T-helper 17 cell (primary cell): Measurements from ENCODE around the gene PCDH9. TPM values are rescaled to one million over a fixed set of nuclear protein-coding genes. Genes with fewer than 3 reads are reported as not detected.

Experiments used
- ATAC-seq: fragments of 150-1000 bp; cut with Tn5 transposase; 2 replicates; pipeline ENCODE4 v1.10.0; 2021; ENCODE audit warnings: mild to moderate bottlenecking, moderate library complexity
- DNase-seq, 3 donors: peaks; one replicate each; pipeline versions ENCODE4 v3.0.0 to v3.0.0-alpha.2; 2020 to 2021
- H3K9me3 ChIP-seq: one replicate; pipeline ENCODE4 v1.7.0; 2013; ENCODE audit warnings: low read length, mild to moderate bottlenecking; ENCODE audit not compliant: control insufficient read depth, poor library complexity, severe bottlenecking
- H3K27ac Mint-ChIP-seq: one replicate; pipeline ENCODE4 v1.8.0; 2022; ENCODE audit warnings: mild to moderate bottlenecking, moderate library complexity, mixed read lengths
- H3K27me3 Mint-ChIP-seq: one replicate; pipeline ENCODE4 v1.8.0; 2022; ENCODE audit warnings: mixed read lengths
- H3K36me3 Mint-ChIP-seq: one replicate; pipeline ENCODE4 v1.8.0; 2022; ENCODE audit warnings: low read depth, mixed read lengths
- H3K4me1 Mint-ChIP-seq: one replicate; pipeline ENCODE4 v1.8.0; 2022; ENCODE audit warnings: mild to moderate bottlenecking, mixed read lengths
- H3K4me3 Mint-ChIP-seq: one replicate; pipeline ENCODE4 v1.8.0; 2022; ENCODE audit warnings: mild to moderate bottlenecking, moderate library complexity, mixed read lengths
- total RNA-seq, 4 donors: library from RNA in 2 of 4; stranded (reverse) in 2 of 4; gene quantifications; one replicate each; pipeline ENCODE4 v1.2.3 and lab custom pipeline; 2022 to 2026

Gene PCDH9
- total RNA-seq, 2 donors from 2014 or later, result 0.50 to 0.67 TPM

- Mint-ChIP-seq H3K4me1 (no peaks in the 10 kb centered on the region), H3K36me3 (no peaks in the 10 kb centered on the region), H3K27me3 (no peaks in the 10 kb centered on the region), H3K4me3 (no peak overlapping the region), H3K27ac (no peak overlapping the region)
- H3K9me3 ChIP-seq, result no peaks in the 10 kb centered on the region
- no peak for ATAC-seq
- no peak for DNase-seq
These were observed 651.8 kb downstream of the PCDH9 start for GRCh38 chr13:66578305-66578704.

GRCh38 chr13:66577358-66577757 lies 652.8 kb downstream of the PCDH9 start:
- Mint-ChIP-seq H3K4me1 (no peaks in the 10 kb centered on the region), H3K27me3 (no peaks in the 10 kb centered on the region)
- no peaks in the 10 kb centered on the region for H3K9me3 ChIP-seq

GRCh38 chr13:66576381-66576780 lies 653.8 kb downstream of the PCDH9 start:
- no peak for DNase-seq
- no peak for ATAC-seq
- no peak overlapping the region for H3K27ac Mint-ChIP-seq
- no peaks in the 10 kb centered on the region for H3K4me1 Mint-ChIP-seq
- H3K27me3 Mint-ChIP-seq, result no peaks in the 10 kb centered on the region
- H3K36me3 Mint-ChIP-seq, result no peaks in the 10 kb centered on the region
- H3K4me3 Mint-ChIP-seq, result no peak overlapping the region
- H3K9me3 ChIP-seq, result no peaks in the 10 kb centered on the region

More at GRCh38 chr13:66577358-66577757, 652.8 kb downstream of the PCDH9 start:
- Mint-ChIP-seq H3K36me3 (no peaks in the 10 kb centered on the region), H3K4me3 (no peak overlapping the region), H3K27ac (no peak overlapping the region)
- no peak for DNase-seq
- no peak for ATAC-seq

GRCh38 chr13:66574606-66575005 lies 655.5 kb downstream of the PCDH9 start:
- Mint-ChIP-seq H3K27me3 (no peaks in the 10 kb centered on the region), H3K4me1 (no peaks in the 10 kb centered on the region), H3K36me3 (no peaks in the 10 kb centered on the region), H3K4me3 (no peak overlapping the region), H3K27ac (no peak overlapping the region)
- DNase-seq (no peak), ATAC-seq (no peak)
- H3K9me3 ChIP-seq, result no peaks in the 10 kb centered on the region

- Mint-ChIP-seq H3K27me3 (no peaks in the 10 kb centered on the region), H3K36me3 (no peaks in the 10 kb centered on the region), H3K4me1 (no peaks in the 10 kb centered on the region), H3K4me3 (no peak overlapping the region), H3K27ac (no peak overlapping the region)
- no peak for DNase-seq
- H3K9me3 ChIP-seq, result no peaks in the 10 kb centered on the region
- ATAC-seq, result no peak
These were observed 662.1 kb downstream of the PCDH9 start for GRCh38 chr13:66567899-66568612.

GRCh38 chr13:66565279-66565678 lies 664.9 kb downstream of the PCDH9 start:
- H3K9me3 ChIP-seq, result no peaks in the 10 kb centered on the region
- Mint-ChIP-seq H3K4me1 (no peaks in the 10 kb centered on the region), H3K36me3 (no peaks in the 10 kb centered on the region), H3K27ac (no peak overlapping the region), H3K27me3 (no peaks in the 10 kb centered on the region), H3K4me3 (no peak overlapping the region)
- no peak for ATAC-seq
- no peak for DNase-seq

- Mint-ChIP-seq H3K4me3 (no peak overlapping the region), H3K27me3 (no peaks in the 10 kb centered on the region), H3K36me3 (no peaks in the 10 kb centered on the region), H3K27ac (no peak overlapping the region), H3K4me1 (no peaks in the 10 kb centered on the region)
- H3K9me3 ChIP-seq, result no peaks in the 10 kb centered on the region
- DNase-seq, result no peak
- ATAC-seq, result no peak
These were observed 667.1 kb downstream of the PCDH9 start for GRCh38 chr13:66563076-66563475.

- H3K4me3 Mint-ChIP-seq, result no peak overlapping the region
- no peak overlapping the region for H3K27ac Mint-ChIP-seq
- no peaks in the 10 kb centered on the region for H3K9me3 ChIP-seq
- ATAC-seq (no peak), DNase-seq (no peak)
- H3K4me1 Mint-ChIP-seq, result no peaks in the 10 kb centered on the region
- no peaks in the 10 kb centered on the region for H3K27me3 Mint-ChIP-seq
- no peaks in the 10 kb centered on the region for H3K36me3 Mint-ChIP-seq
These were observed 668.1 kb downstream of the PCDH9 start for GRCh38 chr13:66562054-66562453.

- H3K27me3 Mint-ChIP-seq, result no peaks in the 10 kb centered on the region
- no peaks in the 10 kb centered on the region for H3K36me3 Mint-ChIP-seq
- ATAC-seq (no peak), DNase-seq (no peak)
- H3K9me3 ChIP-seq, result no peaks in the 10 kb centered on the region
- no peaks in the 10 kb centered on the region for H3K4me1 Mint-ChIP-seq
- no peak overlapping the region for H3K27ac Mint-ChIP-seq
- no peak overlapping the region for H3K4me3 Mint-ChIP-seq
These were observed 669.1 kb downstream of the PCDH9 start for GRCh38 chr13:66560991-66561390.

- ATAC-seq, result no peak
- H3K4me1 Mint-ChIP-seq, result no peaks in the 10 kb centered on the region
- H3K4me3 Mint-ChIP-seq, result no peak overlapping the region
- H3K27ac Mint-ChIP-seq, result no peak overlapping the region
- H3K27me3 Mint-ChIP-seq, result no peaks in the 10 kb centered on the region
- DNase-seq, result no peak
- H3K36me3 Mint-ChIP-seq, result no peaks in the 10 kb centered on the region
- H3K9me3 ChIP-seq, result no peaks in the 10 kb centered on the region
These were observed 669.9 kb downstream of the PCDH9 start for GRCh38 chr13:66560189-66560588.

- H3K9me3 ChIP-seq, result no peaks in the 10 kb centered on the region
- Mint-ChIP-seq H3K36me3 (no peaks in the 10 kb centered on the region), H3K27me3 (no peaks in the 10 kb centered on the region), H3K4me1 (no peaks in the 10 kb centered on the region), H3K4me3 (no peak overlapping the region), H3K27ac (no peak overlapping the region)
- DNase-seq, result no peak
- ATAC-seq, result no peak
These were observed 671.0 kb downstream of the PCDH9 start for GRCh38 chr13:66559093-66559492.

GRCh38 chr13:66558506-66558905 lies 671.6 kb downstream of the PCDH9 start:
- no peaks in the 10 kb centered on the region for H3K27me3 Mint-ChIP-seq
- no peaks in the 10 kb centered on the region for H3K36me3 Mint-ChIP-seq
- ATAC-seq (no peak), DNase-seq (no peak)
- H3K27ac Mint-ChIP-seq, result no peak overlapping the region
- no peaks in the 10 kb centered on the region for H3K9me3 ChIP-seq
- H3K4me3 Mint-ChIP-seq, result no peak overlapping the region
- H3K4me1 Mint-ChIP-seq, result no peaks in the 10 kb centered on the region

- no peak for ATAC-seq
- Mint-ChIP-seq H3K27me3 (no peaks in the 10 kb centered on the region), H3K4me1 (no peaks in the 10 kb centered on the region), H3K36me3 (no peaks in the 10 kb centered on the region), H3K4me3 (no peak overlapping the region), H3K27ac (no peak overlapping the region)
- no peaks in the 10 kb centered on the region for H3K9me3 ChIP-seq
- no peak for DNase-seq
These were observed 672.8 kb downstream of the PCDH9 start for GRCh38 chr13:66557357-66557756.

GRCh38 chr13:66556306-66556705 lies 673.8 kb downstream of the PCDH9 start:
- Mint-ChIP-seq H3K4me1 (no peaks in the 10 kb centered on the region), H3K36me3 (no peaks in the 10 kb centered on the region), H3K4me3 (no peak overlapping the region), H3K27me3 (no peaks in the 10 kb centered on the region), H3K27ac (no peak overlapping the region)
- no peaks in the 10 kb centered on the region for H3K9me3 ChIP-seq
- no peak for ATAC-seq
- DNase-seq, result no peak
